Fibroblast of lung (primary cell): ENCODE data around the gene ICAM2. TPM values are rescaled to one million over a fixed set of nuclear protein-coding genes. Genes with fewer than 3 reads are reported as not detected.

Experiments
- DNase-seq, 2 donors: peaks; one replicate each; pipeline versions ENCODE4 v3.0.0 to v3.0.0-alpha.2; 2010; ENCODE audit warnings: low read depth in 2 of 2
- H2AFZ ChIP-seq: 2 replicates; pipeline ENCODE4 v1.5.1; 2012; ENCODE audit warnings: low read length, control low read depth, inconsistent platforms
- H3K27ac ChIP-seq: 2 replicates; pipeline ENCODE4 v1.5.1; 2011; ENCODE audit warnings: low read length, control low read depth; ENCODE audit not compliant: insufficient read depth
- H3K27me3 ChIP-seq: 2 replicates; pipeline ENCODE4 v1.5.1; 2011; ENCODE audit warnings: mild to moderate bottlenecking, low read length; ENCODE audit not compliant: control insufficient read depth, insufficient read depth
- H3K36me3 ChIP-seq: 2 replicates; pipeline ENCODE4 v1.5.1; 2011; ENCODE audit warnings: low read length; ENCODE audit not compliant: control insufficient read depth, insufficient read depth
- H3K4me1 ChIP-seq: 2 replicates; pipeline ENCODE4 v1.5.1; 2011; ENCODE audit warnings: low read length; ENCODE audit not compliant: control insufficient read depth, insufficient read depth; ENCODE audit errors: extremely low read depth
- H3K4me2 ChIP-seq: 2 replicates; pipeline ENCODE4 v1.5.1; 2011; ENCODE audit warnings: low read length, control low read depth; ENCODE audit not compliant: insufficient read depth; ENCODE audit errors: extremely low read depth
- H3K4me3 ChIP-seq, 4 experiments: fragments of 200-600 bp in 1 of 4; sonication (generic) in 1 of 4; replicated peaks in 1 of 4; 2 replicates each; pipeline ENCODE4 v1.5.1; 2011 to 2016; ENCODE audit warnings: low read length in 4 of 4, low read depth in 3 of 4, mild to moderate bottlenecking in 3 of 4, control low read depth in 2 of 4, inconsistent platforms in 1 of 4, mixed read lengths in 1 of 4; ENCODE audit not compliant: insufficient read depth in 1 of 4; ENCODE audit errors: control extremely low read depth in 1 of 4
- H3K79me2 ChIP-seq: 2 replicates; pipeline ENCODE4 v1.5.1; 2012; ENCODE audit warnings: mild to moderate bottlenecking, low read length, inconsistent platforms; ENCODE audit not compliant: control insufficient read depth, insufficient read depth
- H3K9ac ChIP-seq: 2 replicates; pipeline ENCODE4 v1.5.1; 2011; ENCODE audit warnings: mild to moderate bottlenecking, low read length, control low read depth; ENCODE audit not compliant: insufficient read depth
- H3K9me3 ChIP-seq: 2 replicates; pipeline ENCODE4 v1.5.1; 2012; ENCODE audit warnings: low read depth, low read length; ENCODE audit not compliant: control insufficient read depth, insufficient read depth
- H4K20me1 ChIP-seq: 2 replicates; pipeline ENCODE4 v1.5.1; 2011; ENCODE audit warnings: low read length; ENCODE audit not compliant: control insufficient read depth, insufficient read depth; ENCODE audit errors: extremely low read depth
- EZH2 ChIP-seq: IDR thresholded peaks from 2 replicates; pipeline ENCODE4 v1.5.1; 2012; ENCODE audit warnings: low read length, control low read depth, mild to moderate bottlenecking; ENCODE audit errors: missing control alignments
- polyA plus RNA-seq, 2 donors: library from polyadenylated mRNA; depleted of rRNA in 1 of 2; stranded (reverse) in 1 of 2; unstranded in 1 of 2; fragments of >200 nt; gene quantifications; 2 replicates each; pipeline ENCODE4 v1.2.1, GENCODE V29; 2011 to 2012; ENCODE audit warnings: missing spikeins in 1 of 2
- total RNA-seq: library from RNA; depleted of rRNA; stranded (reverse); fragments of >200 nt; gene quantifications from 2 replicates; pipeline ENCODE4 v1.2.1, GENCODE V29; 2014
- TF ChIP-seq, protein P1 (sequence below), 2 donors: IDR thresholded peaks in 1 of 2; conservative IDR thresholded peaks in 1 of 2; 1 replicate in 1 of 2; 2 replicates in 1 of 2; pipeline ENCODE4 v1.5.1; 2011 to 2012; ENCODE audit warnings: low read length in 2 of 2, control low read depth in 1 of 2, inconsistent platforms in 1 of 2, low read depth in 1 of 2, mild to moderate bottlenecking in 1 of 2

Gene ICAM2
- total and polyA plus RNA-seq, 2 donors (not counting 1 experiment from before 2014, with no cell fraction given): 1.1 to 3.5 TPM

DNA sequence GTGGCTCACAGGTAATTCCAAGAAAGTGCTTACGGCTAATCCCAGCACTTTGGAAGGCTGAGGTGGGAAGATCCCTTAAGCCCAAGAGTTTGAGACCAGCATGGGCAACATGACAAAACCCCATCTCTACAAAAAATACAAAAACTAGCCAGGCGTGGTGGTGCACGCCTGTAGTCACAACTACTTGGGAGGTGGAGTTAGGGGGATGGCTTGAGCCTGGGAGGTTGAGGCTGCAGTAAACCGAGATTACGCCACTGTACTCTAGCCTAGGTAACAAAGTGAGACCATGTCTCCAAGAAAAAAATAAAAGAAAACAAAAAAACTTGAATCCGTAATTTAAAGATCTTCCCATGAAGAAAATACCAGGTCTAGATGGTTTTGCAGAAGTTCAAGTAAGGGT is 5.0 kb downstream of the ICAM2 start:
- Histone ChIP-seq H3K36me3 (no peaks in the 10 kb centered on the region), H3K79me2 (no peaks in the 10 kb centered on the region), H3K4me3 (no peak overlapping the region), H3K9me3 (no peaks in the 10 kb centered on the region), H3K27me3 (no peaks in the 10 kb centered on the region), H2AFZ (no peak overlapping the region), H4K20me1 (no peaks in the 10 kb centered on the region), H3K4me2 (no peak overlapping the region), H3K9ac (no peak overlapping the region), H3K4me1 (no peaks in the 10 kb centered on the region), H3K27ac (no peak overlapping the region)
- DNase-seq: no peak
- TF ChIP-seq, protein P1, sequence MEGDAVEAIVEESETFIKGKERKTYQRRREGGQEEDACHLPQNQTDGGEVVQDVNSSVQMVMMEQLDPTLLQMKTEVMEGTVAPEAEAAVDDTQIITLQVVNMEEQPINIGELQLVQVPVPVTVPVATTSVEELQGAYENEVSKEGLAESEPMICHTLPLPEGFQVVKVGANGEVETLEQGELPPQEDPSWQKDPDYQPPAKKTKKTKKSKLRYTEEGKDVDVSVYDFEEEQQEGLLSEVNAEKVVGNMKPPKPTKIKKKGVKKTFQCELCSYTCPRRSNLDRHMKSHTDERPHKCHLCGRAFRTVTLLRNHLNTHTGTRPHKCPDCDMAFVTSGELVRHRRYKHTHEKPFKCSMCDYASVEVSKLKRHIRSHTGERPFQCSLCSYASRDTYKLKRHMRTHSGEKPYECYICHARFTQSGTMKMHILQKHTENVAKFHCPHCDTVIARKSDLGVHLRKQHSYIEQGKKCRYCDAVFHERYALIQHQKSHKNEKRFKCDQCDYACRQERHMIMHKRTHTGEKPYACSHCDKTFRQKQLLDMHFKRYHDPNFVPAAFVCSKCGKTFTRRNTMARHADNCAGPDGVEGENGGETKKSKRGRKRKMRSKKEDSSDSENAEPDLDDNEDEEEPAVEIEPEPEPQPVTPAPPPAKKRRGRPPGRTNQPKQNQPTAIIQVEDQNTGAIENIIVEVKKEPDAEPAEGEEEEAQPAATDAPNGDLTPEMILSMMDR (conservative IDR thresholded peaks at IDR 0.05 in 1 of 2, IDR thresholded peaks at IDR 0.05 in 1 of 2; ENCODE audit: low read depth in 1 of 2, low read length in 2 of 2): no peak
- TF ChIP-seq EZH2: no peak

DNA sequence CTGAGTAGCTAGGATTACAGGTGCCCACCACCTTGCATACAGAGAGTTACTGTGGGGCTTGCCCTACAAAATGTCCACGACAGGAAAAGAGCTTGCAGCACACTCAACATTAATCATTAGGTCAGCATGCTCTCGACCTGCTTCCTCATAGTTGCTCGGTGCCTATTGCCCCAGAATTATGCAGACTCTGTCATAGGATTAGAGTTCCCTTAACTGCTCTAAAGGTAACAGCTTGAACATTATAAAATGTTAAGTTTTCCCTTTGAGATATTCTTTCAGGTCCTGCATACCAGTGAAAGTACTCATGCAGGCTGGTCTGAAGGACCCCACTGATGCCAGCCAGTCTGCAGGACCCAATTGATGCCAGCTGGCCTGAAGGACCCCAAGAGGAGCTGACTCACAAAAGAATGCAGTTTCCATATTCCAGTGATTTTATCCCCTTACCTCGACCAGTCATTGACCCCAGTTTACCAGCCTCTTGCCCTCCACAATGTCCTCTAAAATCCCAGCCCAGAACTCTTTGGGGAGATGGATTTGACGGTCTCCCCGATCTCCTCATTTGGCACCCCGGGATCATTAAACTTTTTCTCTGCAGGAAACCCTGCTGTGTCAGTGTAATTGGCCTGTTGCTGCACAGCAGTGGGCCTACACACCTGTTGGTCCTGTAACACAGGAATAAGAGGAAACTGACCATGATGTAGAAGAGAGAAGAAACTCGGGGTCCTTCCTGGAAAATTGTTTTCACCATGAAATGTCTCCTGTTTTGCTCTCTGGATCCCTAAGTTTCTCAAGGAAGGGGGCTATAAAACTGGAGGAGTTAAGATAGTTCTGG is 10.6 kb downstream of the ICAM2 start:
- Histone ChIP-seq H3K79me2 (no peaks in the 10 kb centered on the region), H3K4me2 (no peak overlapping the region), H3K27ac (no peak overlapping the region), H3K4me1 (peaks cover 2% of the 10 kb centered on the region), H4K20me1 (no peaks in the 10 kb centered on the region), H3K36me3 (no peaks in the 10 kb centered on the region), H3K4me3 (no peak overlapping the region), H2AFZ (no peak overlapping the region), H3K27me3 (no peaks in the 10 kb centered on the region), H3K9ac (no peak overlapping the region), H3K9me3 (no peaks in the 10 kb centered on the region)
- DNase-seq: peak in 1 of 2 donors; percentile 44
- TF ChIP-seq EZH2: no peak

DNA sequence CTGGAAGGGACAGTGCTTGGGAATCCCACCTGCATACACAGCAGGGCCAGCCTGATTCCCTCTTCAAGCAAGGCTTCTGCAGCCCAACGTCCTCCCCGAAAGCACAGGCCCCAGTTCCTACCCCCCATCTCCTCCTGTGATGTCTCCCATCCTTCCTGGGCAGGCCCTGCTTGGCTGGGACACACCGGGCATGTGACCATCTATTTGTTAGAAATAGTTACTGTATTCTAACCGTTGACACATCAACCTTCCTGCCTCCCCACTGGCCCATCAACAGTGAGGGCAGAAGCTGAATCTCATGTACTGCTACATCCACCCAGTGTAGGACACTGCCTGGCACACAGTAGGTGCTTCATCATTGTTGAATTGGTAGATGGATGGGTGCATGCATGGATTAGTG is 11.6 kb downstream of the ICAM2 start:
- no peak for TF ChIP-seq EZH2
- TF ChIP-seq, protein P1 (conservative IDR thresholded peaks at IDR 0.05 in 1 of 2, IDR thresholded peaks at IDR 0.05 in 1 of 2; ENCODE audit: low read depth in 1 of 2, low read length in 2 of 2): no peak
- peaks cover 2% of the 10 kb centered on the region for H3K4me1 ChIP-seq

More for the DNA sequence above, 11.6 kb downstream of the ICAM2 start:
- H3K79me2 ChIP-seq: no peaks in the 10 kb centered on the region
- H3K9ac ChIP-seq: no peak overlapping the region
- H3K9me3 ChIP-seq: no peaks in the 10 kb centered on the region
- no peak overlapping the region for H2AFZ ChIP-seq
- no peak overlapping the region for H3K27ac ChIP-seq
- H3K36me3 ChIP-seq: no peaks in the 10 kb centered on the region
- H3K27me3 ChIP-seq: no peaks in the 10 kb centered on the region
- no peak overlapping the region for H3K4me3 ChIP-seq
- DNase-seq: no peak
- no peak overlapping the region for H3K4me2 ChIP-seq
- no peaks in the 10 kb centered on the region for H4K20me1 ChIP-seq
